Caco-2 (cell line): ENCODE measurements around the gene TBL1Y. TPM values are rescaled to one million over a fixed set of nuclear protein-coding genes. Genes with fewer than 3 reads are reported as not detected.

Experiments
- BruUV-seq: library from RNA; stranded (reverse); fragments of 400-500 nt; replicated peaks from 2 replicates; lab custom pipeline; 2021; lab: Mats Ljungman, UMichigan
- CTCF ChIA-PET: fragments of 300-600 bp; sonication (Branson Sonifier 250); formaldehyde crosslinking; loops from one replicate; lab custom pipeline; 2022; ENCODE audit warnings: antibody characterized with exemption; lab: Charles Lee
- POLR2A ChIA-PET: fragments of 300-600 bp; sonication (Branson Sonifier 250); formaldehyde crosslinking; loops from one replicate; lab custom pipeline; 2022; ENCODE audit warnings: antibody characterized with exemption; lab: Charles Lee
- DNase-seq, 2 experiments: peaks; one replicate each; pipeline versions ENCODE4 v3.0.0 to v3.0.0-alpha.2; 2020 to 2022
- H3K27me3 ChIP-seq: replicated peaks from 2 replicates; pipeline ENCODE4 v1.6.0; 2011; ENCODE audit warnings: low read length; ENCODE audit not compliant: control insufficient read depth, insufficient read depth
- H3K36me3 ChIP-seq: 2 replicates; pipeline ENCODE4 v1.5.1; 2011; ENCODE audit warnings: low read length; ENCODE audit not compliant: control insufficient read depth, insufficient read depth
- H3K4me1 ChIP-seq: fragments of 250-450 bp; sonication (Bioruptor Pico); 2 replicates; pipeline ENCODE4 v1.5.1; 2020; ENCODE audit warnings: mild to moderate bottlenecking
- H3K4me3 ChIP-seq: 2 replicates; pipeline ENCODE4 v1.5.1; 2011; ENCODE audit warnings: low read depth, mild to moderate bottlenecking, control low read depth, low read length
- H3K9me3 ChIP-seq: fragments of 250-450 bp; sonication (Bioruptor Pico); 2 replicates; pipeline ENCODE4 v1.5.1; 2020; ENCODE audit warnings: mild to moderate bottlenecking, moderate library complexity
- H3K27ac Mint-ChIP-seq: one replicate; pipeline ENCODE4 v1.8.0; 2022; ENCODE audit warnings: mixed read lengths; ENCODE audit not compliant: unreplicated experiment
- H3K27me3 Mint-ChIP-seq: one replicate; pipeline ENCODE4 v1.8.0; 2022; ENCODE audit warnings: mixed read lengths; ENCODE audit not compliant: insufficient read depth, unreplicated experiment
- H3K36me3 Mint-ChIP-seq: one replicate; pipeline ENCODE4 v1.8.0; 2022; ENCODE audit warnings: mild to moderate bottlenecking, mixed read lengths; ENCODE audit not compliant: insufficient read depth, unreplicated experiment
- H3K4me1 Mint-ChIP-seq: one replicate; pipeline ENCODE4 v1.8.0; 2022; ENCODE audit warnings: low read depth, mixed read lengths; ENCODE audit not compliant: unreplicated experiment
- H3K4me3 Mint-ChIP-seq: one replicate; pipeline ENCODE4 v1.8.0; 2022; ENCODE audit warnings: mild to moderate bottlenecking, moderate library complexity, mixed read lengths; ENCODE audit not compliant: unreplicated experiment
- H3K9me3 Mint-ChIP-seq: one replicate; pipeline ENCODE4 v1.8.0; 2022; ENCODE audit warnings: mixed read lengths; ENCODE audit not compliant: unreplicated experiment
- CTCF ChIP-seq, 2 experiments: fragments of 200-600 bp in 1 of 2; IDR thresholded peaks; 1 replicate in 1 of 2; 2 replicates in 1 of 2; pipeline versions ENCODE4 v1.5.1 to v1.8.0; 2011 to 2022; ENCODE audit warnings: antibody characterized with exemption in 1 of 2, control low read depth in 1 of 2, inconsistent platforms in 1 of 2, low read depth in 1 of 2, low read length in 1 of 2, mild to moderate bottlenecking in 1 of 2, moderate library complexity in 1 of 2; ENCODE audit not compliant: insufficient read depth in 1 of 2, severe bottlenecking in 1 of 2, unreplicated experiment in 1 of 2
- intact Hi-C: fragments of 100-400 bp; cut with micrococcal nuclease; formaldehyde crosslinking; loops from one replicate; pipeline ENCODE4 v1.10.0; 2022; ENCODE audit not compliant: unreplicated experiment
- total RNA-seq: library from RNA; stranded (reverse); gene quantifications from 2 replicates; pipeline ENCODE4 v1.2.3, GENCODE V29; 2022

TBL1Y gene
- total RNA-seq, 1 experiment from 2014 or later = not detected

GRCh38 chrY:7110086-7110485 lies 199.6 kb downstream of the TBL1Y start:
- no peaks in the 10 kb centered on the region for H3K36me3 ChIP-seq
- Mint-ChIP-seq H3K9me3 (no peaks in the 10 kb centered on the region), H3K4me3 (no peak overlapping the region), H3K4me1 (no peaks in the 10 kb centered on the region), H3K27ac (no peak overlapping the region), H3K36me3 (no peaks in the 10 kb centered on the region), H3K27me3 (no peaks in the 10 kb centered on the region)
- no TSS peak for BruUV-seq
- H3K9me3 ChIP-seq = no peaks in the 10 kb centered on the region
- POLR2A ChIA-PET = no interaction called here
- CTCF ChIA-PET = no interaction called here
- H3K4me3 ChIP-seq = no peak overlapping the region
- DNase-seq = no peak
- H3K27me3 ChIP-seq = no peaks in the 10 kb centered on the region
- no peaks in the 10 kb centered on the region for H3K4me1 ChIP-seq
- intact Hi-C loops = no loop called here
- TF ChIP-seq CTCF (IDR thresholded peaks at IDR 0.05; ENCODE audit: insufficient read depth in 1 of 2, low read depth in 1 of 2, low read length in 1 of 2, severe bottlenecking in 1 of 2, unreplicated experiment in 1 of 2) = no peak

GRCh38 chrY:7115871-7116270 lies 205.4 kb downstream of the TBL1Y start:
- no peaks in the 10 kb centered on the region for H3K9me3 ChIP-seq
- intact Hi-C loops = no loop called here
- POLR2A ChIA-PET = no interaction called here
- H3K27me3 ChIP-seq = no peaks in the 10 kb centered on the region
- Mint-ChIP-seq H3K27ac (no peak overlapping the region), H3K27me3 (no peaks in the 10 kb centered on the region), H3K4me3 (no peak overlapping the region), H3K4me1 (no peaks in the 10 kb centered on the region), H3K9me3 (no peaks in the 10 kb centered on the region), H3K36me3 (no peaks in the 10 kb centered on the region)
- no peaks in the 10 kb centered on the region for H3K36me3 ChIP-seq
- no peak for TF ChIP-seq CTCF (IDR thresholded peaks at IDR 0.05; ENCODE audit: insufficient read depth in 1 of 2, low read depth in 1 of 2, low read length in 1 of 2, severe bottlenecking in 1 of 2, unreplicated experiment in 1 of 2)
- no peaks in the 10 kb centered on the region for H3K4me1 ChIP-seq
- CTCF ChIA-PET = no interaction called here
- H3K4me3 ChIP-seq = no peak overlapping the region
- DNase-seq = no peak
- BruUV-seq = no TSS peak

GRCh38 chrY:7122202-7122601 lies 211.7 kb downstream of the TBL1Y start:
- CTCF ChIA-PET = no interaction called here
- Histone ChIP-seq H3K4me1 (no peaks in the 10 kb centered on the region), H3K27me3 (no peaks in the 10 kb centered on the region), H3K4me3 (no peak overlapping the region), H3K36me3 (no peaks in the 10 kb centered on the region), H3K9me3 (no peaks in the 10 kb centered on the region)
- Mint-ChIP-seq H3K9me3 (no peaks in the 10 kb centered on the region), H3K27me3 (no peaks in the 10 kb centered on the region), H3K27ac (no peak overlapping the region), H3K4me1 (no peaks in the 10 kb centered on the region), H3K36me3 (no peaks in the 10 kb centered on the region), H3K4me3 (no peak overlapping the region)
- intact Hi-C loops = no loop called here
- POLR2A ChIA-PET = no interaction called here
- BruUV-seq = no TSS peak
- DNase-seq = no peak
- no peak for TF ChIP-seq CTCF (IDR thresholded peaks at IDR 0.05; ENCODE audit: insufficient read depth in 1 of 2, low read depth in 1 of 2, low read length in 1 of 2, severe bottlenecking in 1 of 2, unreplicated experiment in 1 of 2)
